CD4-positive, alpha-beta T cell (primary cell): ENCODE measurements around the gene CALCOCO1. TPM values are rescaled to one million over a fixed set of nuclear protein-coding genes. Genes with fewer than 3 reads are reported as not detected.

ENCODE experiments used
- ATAC-seq: fragments of 200-7000 bp; cut with Tn5 transposase; one replicate; pipeline ENCODE4 v1.10.0; 2022; ENCODE audit warnings: mild to moderate bottlenecking; ENCODE audit not compliant: poor library complexity
- CTCF ChIA-PET: fragments of 350-600 bp; sonication (Branson Sonifier 250); formaldehyde crosslinking; loops from one replicate; lab custom pipeline; 2021; ENCODE audit warnings: antibody characterized with exemption, inconsistent platforms; lab: Charles Lee
- POLR2A ChIA-PET: fragments of 350-600 bp; sonication (Branson Sonifier 250); formaldehyde crosslinking; loops from one replicate; lab custom pipeline; 2021; ENCODE audit warnings: antibody characterized with exemption, inconsistent platforms; lab: Charles Lee
- DNase-seq, 14 experiments: peaks; one replicate each; pipeline ENCODE4 v3.0.0-alpha.2; 2013 to 2020; ENCODE audit warnings: mixed read lengths in 2 of 14
- H3K27ac ChIP-seq, 2 donors: one replicate each; pipeline versions ENCODE4 v1.5.1 to v1.7.0; 2013; ENCODE audit warnings: low read length in 2 of 2, low read depth in 1 of 2, mild to moderate bottlenecking in 1 of 2
- H3K27me3 ChIP-seq, 2 experiments: 1 replicate in 1 of 2; 2 replicates in 1 of 2; pipeline versions ENCODE4 v1.6.1 to v1.7.0; 2013; ENCODE audit warnings: low read length in 2 of 2, control low read depth in 1 of 2, mild to moderate bottlenecking in 1 of 2, moderate library complexity in 1 of 2; ENCODE audit not compliant: insufficient read depth in 2 of 2, control insufficient read depth in 1 of 2
- H3K36me3 ChIP-seq: one replicate; pipeline ENCODE4 v1.6.1; 2013; ENCODE audit warnings: low read length, control low read depth; ENCODE audit not compliant: insufficient read depth
- H3K4me1 ChIP-seq: one replicate; pipeline ENCODE4 v1.6.1; 2013; ENCODE audit warnings: low read length, control low read depth; ENCODE audit not compliant: insufficient read depth
- H3K4me3 ChIP-seq: one replicate; pipeline ENCODE4 v1.5.1; 2013; ENCODE audit warnings: mild to moderate bottlenecking, low read length, moderate library complexity
- H3K9me3 ChIP-seq, 2 experiments: 1 replicate in 1 of 2; 2 replicates in 1 of 2; pipeline versions ENCODE4 v1.6.1 to v1.7.0; 2013; ENCODE audit warnings: low read length in 2 of 2, mild to moderate bottlenecking in 2 of 2, control low read depth in 1 of 2, moderate library complexity in 1 of 2; ENCODE audit not compliant: control insufficient read depth in 1 of 2, insufficient read depth in 1 of 2
- H3K27ac Mint-ChIP-seq: one replicate; pipeline ENCODE4 v1.8.0; 2020; ENCODE audit warnings: mixed read lengths
- H3K27me3 Mint-ChIP-seq: one replicate; pipeline ENCODE4 v1.8.0; 2021; ENCODE audit warnings: mixed read lengths
- H3K36me3 Mint-ChIP-seq: one replicate; pipeline ENCODE4 v1.8.0; 2021; ENCODE audit warnings: low read depth, mixed read lengths
- H3K4me1 Mint-ChIP-seq: one replicate; pipeline ENCODE4 v1.8.0; 2021; ENCODE audit warnings: low read depth, mixed read lengths
- H3K4me3 Mint-ChIP-seq: one replicate; pipeline ENCODE4 v1.8.0; 2020; ENCODE audit warnings: mild to moderate bottlenecking, mixed read lengths
- H3K9me3 Mint-ChIP-seq: one replicate; pipeline ENCODE4 v1.8.0; 2020; ENCODE audit warnings: mixed read lengths
- CTCF ChIP-seq: fragments of 200-600 bp; IDR thresholded peaks from one replicate; pipeline ENCODE4 v1.8.0; 2022; ENCODE audit warnings: antibody characterized with exemption, mild to moderate bottlenecking
- intact Hi-C, 2 experiments: fragments of 100-400 bp; cut with DNase I in 1 of 2; cut with micrococcal nuclease in 1 of 2; formaldehyde crosslinking; loops; one replicate each; pipeline versions ENCODE4 v1.15.1 to v1.9.0; 2023 to 2025; cut with DNase I, micrococcal nuclease
- total RNA-seq, 174 experiments: library from RNA in 2 of 174; stranded (reverse) in 2 of 174; gene quantifications; one replicate each; pipeline ENCODE4 v1.2.3 and lab custom pipeline; 2021 to 2026

Gene CALCOCO1
- total RNA-seq, 2 experiments from 2014 or later, result 66.8 to 69.3 TPM

GRCh38 chr12:53751336-53752191, 24.3 kb upstream of the CALCOCO1 start, which contains the start of gene CISTR:
Gene CISTR, minus strand, starts transcription at chr12:53751979.
- Histone ChIP-seq H3K9me3 (no peaks in the 10 kb centered on the region), H3K27ac (no peak within 1 kb of the TSS), H3K27me3 (peaks cover 34 to 48% of the 10 kb centered on the region in 2 experiments), H3K4me1 (peaks cover 39% of the 10 kb centered on the region), H3K4me3 (peak within 1 kb of the TSS; percentile 52), H3K36me3 (no peaks in the 10 kb centered on the region)
- CTCF ChIA-PET, result interaction anchor here (1.4 kb wide), 1 partner anchor 76 kb away, joined by 3 read pairs; the partner anchor contains the start of gene ATP5MC2
- POLR2A ChIA-PET, result interaction anchor here (0.9 kb wide), 1 partner anchor 23 kb away, joined by 3 read pairs; no protein-coding TSS in a partner anchor
- DNase-seq (peak in 6 of 14 experiments; percentile 11 to 54 (median 50)), ATAC-seq (peak; percentile 21)
- H3K4me3 Mint-ChIP-seq, result no peak within 1 kb of the TSS
- no peaks in the 10 kb centered on the region for H3K9me3 Mint-ChIP-seq
- no peaks in the 10 kb centered on the region for H3K36me3 Mint-ChIP-seq
- TF ChIP-seq CTCF, result no peak
- H3K27ac Mint-ChIP-seq, result no peak within 1 kb of the TSS
- H3K27me3 Mint-ChIP-seq, result no peaks in the 10 kb centered on the region
- H3K4me1 Mint-ChIP-seq, result peaks cover 11% of the 10 kb centered on the region
- intact Hi-C loops, result no loop called here

GRCh38 chr12:53750812-53751335, 23.6 kb upstream of the CALCOCO1 start:
- Mint-ChIP-seq H3K4me1 (peaks cover 7% of the 10 kb centered on the region), H3K4me3 (no peak overlapping the region), H3K27me3 (no peaks in the 10 kb centered on the region), H3K9me3 (no peaks in the 10 kb centered on the region), H3K27ac (no peak overlapping the region), H3K36me3 (no peaks in the 10 kb centered on the region)
- Histone ChIP-seq H3K4me1 (peaks cover 40% of the 10 kb centered on the region), H3K36me3 (no peaks in the 10 kb centered on the region), H3K4me3 (peak overlapping the region; percentile 52), H3K27me3 (peaks cover 34 to 48% of the 10 kb centered on the region in 2 experiments), H3K9me3 (no peaks in the 10 kb centered on the region), H3K27ac (no peak overlapping the region)
- DNase-seq, result peak in 5 of 14 experiments; percentile 7 to 59 (median 34)
- ATAC-seq, result peak; percentile 21
- intact Hi-C loops, result no loop called here
- ChIA-PET CTCF (no interaction called here), POLR2A (interaction anchor here (0.9 kb wide), 1 partner anchor 23 kb away, joined by 3 read pairs; no protein-coding TSS in a partner anchor)
- TF ChIP-seq CTCF, result no peak

GRCh38 chr12:53749986-53750811, 22.9 kb upstream of the CALCOCO1 start:
- DNase-seq (no peak), ATAC-seq (no peak)
- H3K27ac Mint-ChIP-seq, result no peak overlapping the region
- no peak overlapping the region for H3K4me3 Mint-ChIP-seq
- no peaks in the 10 kb centered on the region for H3K36me3 Mint-ChIP-seq
- H3K4me3 ChIP-seq, result peak overlapping the region; percentile 52
- intact Hi-C loops, result loop anchor here (5.0 kb wide), 3 partner anchors 123 to 442 kb away; partner anchors contain the start of gene ATF7 (in 1 of the 2)
- peaks cover under 1% of the 10 kb centered on the region for H3K4me1 Mint-ChIP-seq
- H3K9me3 Mint-ChIP-seq, result no peaks in the 10 kb centered on the region
- no peaks in the 10 kb centered on the region for H3K27me3 Mint-ChIP-seq
- H3K9me3 ChIP-seq, result no peaks in the 10 kb centered on the region
- TF ChIP-seq CTCF, result no peak
- H3K27me3 ChIP-seq, result peaks cover 40 to 55% of the 10 kb centered on the region in 2 experiments
- POLR2A ChIA-PET, result interaction anchor here (0.9 kb wide), 1 partner anchor 22 kb away, joined by 3 read pairs; no protein-coding TSS in a partner anchor
- H3K36me3 ChIP-seq, result no peaks in the 10 kb centered on the region
- H3K4me1 ChIP-seq, result peaks cover 40% of the 10 kb centered on the region
- H3K27ac ChIP-seq, result no peak overlapping the region
- CTCF ChIA-PET, result no interaction called here
